Hippocampal formation (tissue), 2 donors: ENCODE results near the gene SLC25A53.
"Not testable (repeated sequence)": the region's sequence is repeated elsewhere in the genome, so short reads cannot be mapped to it uniquely, and the experiment has no call there.

Source experiments
- DNase-seq, 2 donors: peaks; one replicate each; lab custom pipeline; 2025; lab: John Stamatoyannopoulos, UW

SLC25A53 gene

DNA sequence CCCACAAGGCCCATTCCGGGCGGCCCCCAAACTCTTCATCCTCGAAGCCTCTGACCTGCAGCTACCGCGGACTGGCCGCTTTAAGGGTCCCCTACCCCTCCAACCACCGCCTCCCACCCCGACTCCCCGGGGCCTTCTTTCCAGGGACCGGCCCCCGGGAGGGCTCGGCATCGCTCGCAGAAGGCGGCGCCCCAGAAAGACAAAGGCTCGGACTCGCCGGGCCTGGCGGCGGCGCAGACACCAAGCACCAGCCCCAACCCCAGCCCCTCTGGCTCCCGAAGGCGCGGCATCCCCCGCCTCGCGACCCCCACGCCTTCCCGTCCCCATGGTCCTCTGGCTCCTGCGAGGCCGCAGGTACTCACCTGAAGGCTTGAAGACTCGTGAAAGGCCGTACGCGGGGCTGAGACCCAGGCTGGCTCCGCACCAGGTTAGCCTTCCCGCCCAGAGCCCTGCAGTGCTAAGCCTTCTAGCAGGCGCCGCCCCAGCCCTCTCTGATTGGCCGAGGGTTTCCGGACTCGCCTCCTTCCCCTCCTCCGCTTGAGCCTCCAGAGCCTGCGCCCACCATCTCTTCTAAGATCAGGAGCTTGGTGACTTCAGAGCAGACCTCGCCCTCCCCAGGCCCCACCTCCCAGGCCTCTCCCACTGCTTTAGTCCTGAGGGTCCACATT is 80.9 kb downstream of the SLC25A53 start, which contains the start of gene TMSB15C:
Gene TMSB15C, minus strand, starts transcription at position 459 of the 668 bp plus-strand sequence.
- DNase-seq = not testable (repeated sequence)

DNA sequence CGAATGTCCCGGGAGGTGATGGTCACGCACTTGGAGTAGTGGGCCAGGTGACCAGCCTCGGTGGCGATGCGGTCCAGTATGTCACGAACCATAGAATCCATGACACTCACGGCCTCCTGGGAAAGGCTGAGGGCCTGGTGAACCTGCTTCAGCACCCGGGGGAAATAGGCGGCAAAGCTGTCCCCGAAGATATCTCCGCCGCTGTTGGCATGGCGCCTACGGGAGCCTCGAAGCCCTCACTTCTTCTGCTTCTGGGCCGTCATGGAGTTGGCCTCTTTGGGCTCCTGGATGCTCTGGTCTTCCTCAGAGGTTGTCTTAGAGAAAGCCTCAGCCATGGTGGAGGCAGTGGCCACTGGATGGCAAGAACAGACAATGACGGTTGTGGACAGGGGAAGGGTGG is 94.2 kb downstream of the SLC25A53 start:
- DNase-seq = not testable (repeated sequence)

DNA sequence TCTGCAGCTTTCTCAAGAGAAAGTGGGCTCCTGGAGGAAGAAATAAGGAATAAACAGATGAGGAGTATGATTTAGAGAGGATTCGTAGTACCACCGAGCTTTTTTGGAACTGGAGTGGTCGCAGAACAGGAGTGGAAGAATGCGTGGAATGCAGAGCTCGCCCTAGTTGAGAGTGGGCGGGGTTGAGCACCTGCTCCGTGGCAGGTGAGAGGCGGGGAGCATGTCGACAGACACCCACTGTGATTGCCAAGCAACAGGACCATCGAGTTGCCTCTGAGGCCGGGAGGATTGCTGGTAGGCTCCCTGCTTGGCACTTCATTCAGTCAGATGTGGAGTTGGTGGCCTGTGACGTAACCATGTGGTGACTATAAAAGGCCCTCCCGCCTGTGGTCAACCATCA is 101.9 kb downstream of the SLC25A53 start:
- not testable (repeated sequence) for DNase-seq
